ENCODE results near the gene ZBTB5.
"Not testable (repeated sequence)": the region's sequence is repeated elsewhere in the genome, so short reads cannot be mapped to it uniquely, and the experiment has no call there.

Gene ZBTB5

GRCh38 chr9:37485389-37486255 is 20.4 kb upstream of the ZBTB5 start, which contains the start of gene POLR1E:
Gene POLR1E, plus strand, starts transcription at chr9:37485948. Its CDS starts 100 bp downstream, at chr9:37486048.
- peak; percentile 95 for DNase-seq

GRCh38 chr9:37480759-37481158 is 15.5 kb upstream of the ZBTB5 start:
- no peak for DNase-seq

GRCh38 chr9:37477987-37478619 is 12.9 kb upstream of the ZBTB5 start:
- not testable (repeated sequence) for DNase-seq

- DNase-seq = not testable (repeated sequence)
Measured at GRCh38 chr9:37477443-37477842, 12.2 kb upstream of the ZBTB5 start.

- no peak for DNase-seq
Measured at GRCh38 chr9:37476930-37477329, 11.7 kb upstream of the ZBTB5 start.

- no peak for DNase-seq
Measured at GRCh38 chr9:37474438-37474837, 9.2 kb upstream of the ZBTB5 start.

- DNase-seq = not testable (repeated sequence)
Measured at GRCh38 chr9:37473982-37474381, 8.7 kb upstream of the ZBTB5 start.

- peak; percentile 31 for DNase-seq
Measured at GRCh38 chr9:37471942-37472684, 6.9 kb upstream of the ZBTB5 start.

GRCh38 chr9:37468620-37469019 is 3.4 kb upstream of the ZBTB5 start:
- no peak for DNase-seq

- DNase-seq = not testable (repeated sequence)
Measured at GRCh38 chr9:37467530-37467929, 2.3 kb upstream of the ZBTB5 start.

GRCh38 chr9:37466037-37466709 is 923 bp upstream of the ZBTB5 start:
- DNase-seq = no peak

- peak; percentile 31 for DNase-seq
Measured at GRCh38 chr9:37464426-37465248, 613 bp downstream of the ZBTB5 start.

- DNase-seq = no peak
Measured at GRCh38 chr9:37464006-37464405, 1.2 kb downstream of the ZBTB5 start.

- no peak for DNase-seq
Measured at GRCh38 chr9:37456817-37457216, 8.4 kb downstream of the ZBTB5 start.

GRCh38 chr9:37455884-37456647 is 9.2 kb downstream of the ZBTB5 start:
- no peak for DNase-seq

GRCh38 chr9:37454238-37454637 is 11.0 kb downstream of the ZBTB5 start:
- DNase-seq = no peak

GRCh38 chr9:37453827-37454226 is 11.4 kb downstream of the ZBTB5 start:
- DNase-seq = no peak

- DNase-seq = no peak
Measured at GRCh38 chr9:37452611-37453010, 12.6 kb downstream of the ZBTB5 start.

- DNase-seq = no peak
Measured at GRCh38 chr9:37451628-37452027, 13.6 kb downstream of the ZBTB5 start.

GRCh38 chr9:37449862-37450632 is 15.2 kb downstream of the ZBTB5 start:
- no peak for DNase-seq
